Esophagus (tissue), 2 donors: ENCODE results near the gene PSMB1. TPM values are rescaled to one million over a fixed set of nuclear protein-coding genes. Genes with fewer than 3 reads are reported as not detected.

Experiments
- H3K27ac ChIP-seq, 2 donors: one replicate each; pipeline ENCODE4 v1.5.1; 2013; ENCODE audit warnings: low read depth in 2 of 2, mild to moderate bottlenecking in 2 of 2, inconsistent platforms in 1 of 2, low read length in 1 of 2, moderate library complexity in 1 of 2
- H3K27me3 ChIP-seq, 2 donors: one replicate each; pipeline ENCODE4 v1.6.1; 2013; ENCODE audit warnings: low read length in 2 of 2, control low read depth in 1 of 2, mild to moderate bottlenecking in 1 of 2; ENCODE audit not compliant: insufficient read depth in 2 of 2, control insufficient read depth in 1 of 2
- H3K36me3 ChIP-seq, 2 donors: one replicate each; pipeline ENCODE4 v1.6.1; 2013; ENCODE audit warnings: low read length in 1 of 2; ENCODE audit not compliant: control insufficient read depth in 2 of 2, insufficient read depth in 2 of 2
- H3K4me1 ChIP-seq, 2 donors: one replicate each; pipeline ENCODE4 v1.6.1; 2013; ENCODE audit warnings: low read length in 1 of 2; ENCODE audit not compliant: control insufficient read depth in 2 of 2, insufficient read depth in 2 of 2
- H3K4me3 ChIP-seq, 2 donors: one replicate each; pipeline ENCODE4 v1.5.1; 2013; ENCODE audit warnings: low read length in 2 of 2, mild to moderate bottlenecking in 2 of 2, low read depth in 1 of 2, moderate library complexity in 1 of 2
- H3K9me3 ChIP-seq, 2 donors: one replicate each; pipeline ENCODE4 v1.6.1; 2013; ENCODE audit warnings: mild to moderate bottlenecking in 2 of 2, low read depth in 1 of 2, low read length in 1 of 2, moderate library complexity in 1 of 2; ENCODE audit not compliant: control insufficient read depth in 2 of 2, insufficient read depth in 1 of 2
- WGBS, 2 donors: extraction: QIAGEN DNeasy Blood & Tissue Kit; methylation state at CpG; one replicate each; pipeline ENCODE4 v1.1.7; 2013; 5-methylcytosine and 5-hydroxymethylcytosine counted together
- polyA plus RNA-seq, 2 donors: library from polyadenylated mRNA; stranded (reverse); fragments of 200-250 nt; gene quantifications; one replicate each; pipeline ENCODE4 v1.2.3, GENCODE V29; 2013
- donor health status: healthy with polysubstance abuse.
- donor health status: Bipolar disorder and iron deficiency.

PSMB1 gene
- polyA plus RNA-seq, 2 donors, result 138 to 228 TPM

GRCh38 chr6:170490259-170490658, 62.8 kb downstream of the PSMB1 start:
- H3K4me1 ChIP-seq, result no peaks in the 10 kb centered on the region
- WGBS, 2 donors, result 72 to 74% methylated on average over 4 of the region's 4 CpGs
- H3K9me3 ChIP-seq, result no peaks in the 10 kb centered on the region
- no peak overlapping the region for H3K27ac ChIP-seq
- H3K4me3 ChIP-seq, result no peak overlapping the region
- no peaks in the 10 kb centered on the region for H3K36me3 ChIP-seq
- no peaks in the 10 kb centered on the region for H3K27me3 ChIP-seq

- WGBS, 2 donors, result 74 to 76% methylated on average over 3 of the region's 3 CpGs
- no peak overlapping the region for H3K27ac ChIP-seq
- no peaks in the 10 kb centered on the region for H3K9me3 ChIP-seq
- H3K36me3 ChIP-seq, result no peaks in the 10 kb centered on the region
- no peak overlapping the region for H3K4me3 ChIP-seq
- no peaks in the 10 kb centered on the region for H3K4me1 ChIP-seq
- no peaks in the 10 kb centered on the region for H3K27me3 ChIP-seq
Observed at GRCh38 chr6:170489836-170490235, 63.3 kb downstream of the PSMB1 start.

- Histone ChIP-seq H3K4me1 (no peaks in the 10 kb centered on the region), H3K27ac (no peak overlapping the region), H3K4me3 (no peak overlapping the region), H3K27me3 (peaks cover 0 to 4% of the 10 kb centered on the region in 2 donors), H3K9me3 (no peaks in the 10 kb centered on the region), H3K36me3 (no peaks in the 10 kb centered on the region)
- WGBS, 2 donors, result 71 to 72% methylated on average over 4 of the region's 4 CpGs
Observed at GRCh38 chr6:170487707-170488329, 65.3 kb downstream of the PSMB1 start.

- H3K4me1 ChIP-seq, result no peaks in the 10 kb centered on the region
- H3K9me3 ChIP-seq, result no peaks in the 10 kb centered on the region
- H3K36me3 ChIP-seq, result no peaks in the 10 kb centered on the region
- H3K27ac ChIP-seq, result no peak overlapping the region
- 78 to 83% methylated on average over 5 of the region's 5 CpGs for WGBS, 2 donors
- no peak overlapping the region for H3K4me3 ChIP-seq
- peaks cover 0 to 4% of the 10 kb centered on the region in 2 donors for H3K27me3 ChIP-seq
Observed at GRCh38 chr6:170485159-170485558, 67.9 kb downstream of the PSMB1 start.

Other genes with a start within 250 kb of the PSMB1 start
- 1 to 10 TPM; 6.4 to 8.7 TPM for gene FAM120B, start 246.5 kb downstream of the PSMB1 start, polyA plus RNA-seq
- gene TBP, start 1.1 kb upstream of the PSMB1 start, polyA plus RNA-seq, result 1 to 10 TPM; 5.7 to 7.2 TPM
- 10 to 100 TPM; 41.3 to 45.1 TPM for gene PDCD2, start 31.3 kb upstream of the PSMB1 start, polyA plus RNA-seq